Gastrocnemius medialis (tissue), 4 donors: Measurements from ENCODE around the gene ZMYND8. TPM values are rescaled to one million over a fixed set of nuclear protein-coding genes. Genes with fewer than 3 reads are reported as not detected.
"Not testable (repeated sequence)": the region's sequence is repeated elsewhere in the genome, so short reads cannot be mapped to it uniquely, and the experiment has no call there.

Experiments
- ATAC-seq, 2 donors: fragments of 150-250 bp; one replicate each; pipeline ENCODE4 v1.9.1; 2016
- DNase-seq, 2 donors: peaks; one replicate each; pipeline ENCODE4 v3.0.0-alpha.2; 2019
- H3K27ac ChIP-seq, 4 donors: fragments of 200-600 bp; sonication (generic); 1 replicate in 1 of 4; 2 replicates in 3 of 4; pipeline ENCODE4 v1.5.1; 2016 to 2018; ENCODE audit warnings: mild to moderate bottlenecking in 2 of 4, moderate library complexity in 1 of 4
- H3K27me3 ChIP-seq, 3 donors: fragments of 200-600 bp; sonication (generic) in 2 of 3; 1 replicate in 1 of 3; 2 replicates in 2 of 3; pipeline versions ENCODE4 v1.5.1 to v1.6.0; 2016 to 2019; ENCODE audit warnings: mild to moderate bottlenecking in 1 of 3, moderate library complexity in 1 of 3
- H3K36me3 ChIP-seq, 2 donors: fragments of 200-600 bp; sonication (generic) in 1 of 2; one replicate each; pipeline ENCODE4 v1.5.1; 2017 to 2018
- H3K4me1 ChIP-seq, 2 donors: fragments of 200-600 bp; sonication (generic) in 1 of 2; one replicate each; pipeline ENCODE4 v1.5.1; 2016 to 2017; ENCODE audit warnings: mild to moderate bottlenecking in 2 of 2
- H3K4me3 ChIP-seq, 4 donors: fragments of 200-600 bp; sonication (generic) in 3 of 4; 1 replicate in 1 of 4; 2 replicates in 3 of 4; pipeline ENCODE4 v1.5.1; 2016 to 2019; ENCODE audit warnings: mild to moderate bottlenecking in 2 of 4
- H3K9me3 ChIP-seq, 3 donors: fragments of 200-600 bp; sonication (generic) in 2 of 3; 1 replicate in 1 of 3; 2 replicates in 2 of 3; pipeline ENCODE4 v1.5.1; 2016 to 2019
- CTCF ChIP-seq, 5 experiments: fragments of 450-650 bp in 3 of 5; fragments of 200-600 bp in 2 of 5; sonication (generic) in 2 of 5; IDR thresholded peaks in 4 of 5; conservative IDR thresholded peaks in 1 of 5; 1 replicate in 4 of 5; 2 replicates in 1 of 5; pipeline ENCODE4 v1.5.1; 2016 to 2019; ENCODE audit warnings: antibody characterized with exemption in 5 of 5, mild to moderate bottlenecking in 3 of 5, moderate library complexity in 3 of 5
- POLR2A ChIP-seq, 2 donors: fragments of 450-650 bp; IDR thresholded peaks; one replicate each; pipeline ENCODE4 v1.6.1; 2017; ENCODE audit warnings: antibody characterized with exemption in 2 of 2, mild to moderate bottlenecking in 2 of 2, moderate library complexity in 2 of 2
- in situ Hi-C, 4 donors: fragments of 200-750 bp; cut with MboI; loops; one replicate each; pipeline versions ENCODE4 v1.15.0 to v1.8.0; 2017; ENCODE audit warnings: low sequenced_read_pairs in 4 of 4
- intact Hi-C: fragments of 100-400 bp; cut with DNase I; formaldehyde crosslinking; loops from one replicate; pipeline ENCODE4 v1.15.1; 2023; ENCODE audit warnings: low total_unique reads
- total RNA-seq, 4 donors: library from RNA; depleted of rRNA; stranded (reverse); fragments of >200 nt; gene quantifications; one replicate each; pipeline versions ENCODE4 v1.1.0 to v1.2.3, GENCODE V29; 2016

Gene ZMYND8
- total RNA-seq, 4 donors from 2014 or later = 15.1 to 32.2 (median 19.7) TPM

DNA sequence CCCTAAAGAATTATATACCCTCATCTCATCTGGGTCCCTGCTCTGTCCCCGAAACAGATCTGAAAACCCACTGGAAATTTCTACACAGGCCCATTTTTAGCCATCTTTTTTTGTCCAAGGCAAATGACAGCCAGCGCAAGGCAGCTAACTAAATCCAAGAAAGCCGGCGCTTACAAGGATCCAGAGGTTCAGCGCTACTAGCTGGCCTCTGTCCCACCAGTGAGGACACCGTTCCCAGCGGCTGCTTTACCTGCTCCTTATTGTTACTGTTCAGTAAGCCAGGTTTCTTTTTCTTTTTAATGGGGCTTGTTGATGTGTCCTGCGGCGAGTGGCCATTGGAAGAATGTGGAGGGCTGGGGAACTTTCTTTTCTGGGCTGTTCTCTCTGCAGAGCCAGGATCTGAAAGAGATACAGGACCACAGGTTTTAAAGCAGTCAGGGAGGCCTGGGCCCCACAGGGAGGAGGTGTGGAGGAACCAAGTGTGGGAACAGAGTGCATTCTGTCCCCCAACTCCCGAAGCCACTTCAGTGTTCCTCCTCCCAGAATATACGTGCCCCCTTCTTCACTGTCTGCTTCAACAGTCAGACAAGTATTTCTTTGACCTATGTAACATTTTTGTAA lies 46.6 kb downstream of the ZMYND8 start:
- in situ Hi-C loops (loop anchor here in 1 of 4 donors (10.0 kb wide), 1 partner anchor 55 kb away; no protein-coding TSS in a partner anchor), intact Hi-C loops (loop anchor here (10.0 kb wide), 1 partner anchor 255 kb away; no protein-coding TSS in a partner anchor)
- Histone ChIP-seq H3K4me1 (peaks cover 13 to 28% of the 10 kb centered on the region in 2 donors), H3K36me3 (peaks cover 0 to 34% of the 10 kb centered on the region in 2 donors), H3K27me3 (no peaks in the 10 kb centered on the region), H3K9me3 (no peaks in the 10 kb centered on the region), H3K4me3 (no peak overlapping the region), H3K27ac (peak overlapping the region; percentile 22 to 99 (median 46))
- DNase-seq (no peak), ATAC-seq (peak in 1 of 2 donors; percentile 21)
- TF ChIP-seq CTCF (IDR thresholded peaks at IDR 0.05 in 4 of 5, conservative IDR thresholded peaks at IDR 0.05 in 1 of 5) (no peak), POLR2A (IDR thresholded peaks at IDR 0.05) (no peak)

DNA sequence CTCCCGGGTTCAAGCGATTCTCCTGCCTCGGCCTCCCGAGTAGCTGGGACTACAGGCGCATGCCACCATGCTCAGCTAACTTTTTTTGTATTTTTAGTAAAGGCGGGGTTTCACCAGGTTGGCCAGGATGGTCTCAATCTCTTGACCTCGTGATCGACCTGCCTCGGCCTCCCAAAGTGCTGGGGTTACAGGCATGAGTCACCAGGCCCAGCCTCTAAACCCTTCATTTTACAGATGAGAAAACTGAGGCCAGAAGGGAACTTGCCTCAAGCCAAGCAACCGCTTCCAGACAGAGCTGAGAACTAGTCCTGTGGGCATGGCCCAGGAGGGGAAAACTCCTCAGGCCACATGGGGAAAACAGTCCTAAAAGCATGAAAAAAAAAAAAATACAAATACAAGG lies 47.1 kb downstream of the ZMYND8 start:
- TF ChIP-seq CTCF (IDR thresholded peaks at IDR 0.05 in 4 of 5, conservative IDR thresholded peaks at IDR 0.05 in 1 of 5) (no peak), POLR2A (IDR thresholded peaks at IDR 0.05) (no peak)
- peaks cover 0 to 34% of the 10 kb centered on the region in 2 donors for H3K36me3 ChIP-seq
- H3K9me3 ChIP-seq = no peaks in the 10 kb centered on the region
- H3K4me3 ChIP-seq = no peak overlapping the region
- in situ Hi-C loops (no loop called here), intact Hi-C loops (no loop called here)
- no peaks in the 10 kb centered on the region for H3K27me3 ChIP-seq
- peak overlapping the region; percentile 22 to 99 (median 46) for H3K27ac ChIP-seq
- no peak for DNase-seq
- no peak for ATAC-seq
- H3K4me1 ChIP-seq = peaks cover 8 to 25% of the 10 kb centered on the region in 2 donors

- peak overlapping the region in 3 of 4 donors; percentile 4 to 99 (median 57) for H3K27ac ChIP-seq
- H3K4me1 ChIP-seq = peaks cover 3 to 25% of the 10 kb centered on the region in 2 donors
- H3K9me3 ChIP-seq, DNase-seq, H3K4me3 ChIP-seq, H3K27me3 ChIP-seq, in situ Hi-C loops, intact Hi-C loops, ATAC-seq: not testable (repeated sequence)
- peaks cover 0 to 34% of the 10 kb centered on the region in 2 donors for H3K36me3 ChIP-seq
Observed at GRCh38 chr20:47307569-47307968, 48.9 kb downstream of the ZMYND8 start.

DNA sequence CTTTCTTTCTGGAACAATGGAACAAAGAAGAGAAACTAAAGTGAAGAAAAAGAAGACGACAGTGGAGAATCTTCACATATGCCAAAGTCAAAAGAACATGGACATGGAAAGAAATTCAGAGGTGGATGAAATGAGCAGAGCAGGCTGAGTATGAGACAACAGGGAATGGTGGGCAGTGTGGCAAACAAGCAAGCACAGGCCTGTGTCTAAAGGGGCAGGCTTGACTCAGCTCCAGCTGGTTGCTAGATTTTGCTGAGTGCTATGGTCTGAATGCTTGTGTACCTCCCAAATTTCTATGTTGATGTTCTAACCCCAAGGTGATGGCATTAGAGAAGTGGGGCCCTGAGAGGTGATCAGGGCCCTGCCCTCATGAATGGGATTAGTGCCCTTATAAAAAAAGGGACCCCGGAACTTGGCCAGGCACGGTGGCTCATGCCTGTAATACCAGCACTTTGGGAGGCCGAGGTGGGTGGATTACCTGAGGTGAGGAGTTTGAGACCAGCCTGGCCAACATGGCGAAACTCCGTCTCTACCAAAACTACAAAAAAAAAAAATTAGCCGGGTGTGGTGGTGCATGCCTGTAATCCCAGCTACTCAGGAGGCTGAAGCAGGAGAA lies 49.6 kb downstream of the ZMYND8 start:
- H3K4me3 ChIP-seq = no peak overlapping the region
- no peaks in the 10 kb centered on the region for H3K27me3 ChIP-seq
- DNase-seq (no peak), ATAC-seq (no peak)
- peaks cover 0 to 34% of the 10 kb centered on the region in 2 donors for H3K36me3 ChIP-seq
- in situ Hi-C loops = no loop called here
- peaks cover 0 to 19% of the 10 kb centered on the region in 2 donors for H3K4me1 ChIP-seq
- TF ChIP-seq CTCF (IDR thresholded peaks at IDR 0.05 in 4 of 5, conservative IDR thresholded peaks at IDR 0.05 in 1 of 5) = no peak
- TF ChIP-seq POLR2A (IDR thresholded peaks at IDR 0.05) = no peak
- intact Hi-C loops = no loop called here
- H3K9me3 ChIP-seq = no peaks in the 10 kb centered on the region
- peak overlapping the region in 2 of 4 donors; percentile 9 to 99 for H3K27ac ChIP-seq

- peaks cover 0 to 17% of the 10 kb centered on the region in 2 donors for H3K4me1 ChIP-seq
- no peak overlapping the region for H3K27ac ChIP-seq
- peaks cover 0 to 34% of the 10 kb centered on the region in 2 donors for H3K36me3 ChIP-seq
- no peak overlapping the region for H3K4me3 ChIP-seq
- no peaks in the 10 kb centered on the region for H3K27me3 ChIP-seq
- TF ChIP-seq POLR2A (IDR thresholded peaks at IDR 0.05) (no peak), CTCF (IDR thresholded peaks at IDR 0.05 in 4 of 5, conservative IDR thresholded peaks at IDR 0.05 in 1 of 5) (no peak)
- in situ Hi-C loops (no loop called here), intact Hi-C loops (no loop called here)
- no peak for DNase-seq
- no peaks in the 10 kb centered on the region for H3K9me3 ChIP-seq
- ATAC-seq = no peak
Observed at GRCh38 chr20:47306095-47306494, 50.4 kb downstream of the ZMYND8 start.
